Ascending aorta (tissue), 2 donors: ENCODE data around the gene CACNA1B. TPM values are rescaled to one million over a fixed set of nuclear protein-coding genes. Genes with fewer than 3 reads are reported as not detected.

ENCODE experiments used
- DNase-seq, 2 donors: peaks; one replicate each; pipeline ENCODE4 v3.0.0-alpha.2; 2019; ENCODE audit warnings: low spot score in 2 of 2
- H3K27ac ChIP-seq, 2 donors: fragments of 200-600 bp; sonication (generic); one replicate each; pipeline ENCODE4 v1.5.1; 2016 to 2017; ENCODE audit warnings: mild to moderate bottlenecking in 1 of 2
- H3K27me3 ChIP-seq: fragments of 200-600 bp; sonication (generic); one replicate; pipeline ENCODE4 v1.5.1; 2017
- H3K36me3 ChIP-seq, 2 donors: fragments of 200-600 bp; sonication (generic); one replicate each; pipeline ENCODE4 v1.5.1; 2016
- H3K4me1 ChIP-seq, 2 donors: fragments of 200-600 bp; sonication (generic); one replicate each; pipeline ENCODE4 v1.5.1; 2016 to 2017; ENCODE audit warnings: mild to moderate bottlenecking in 1 of 2
- H3K4me3 ChIP-seq, 2 donors: fragments of 200-600 bp; sonication (generic); one replicate each; pipeline ENCODE4 v1.5.1; 2016 to 2017; ENCODE audit warnings: mild to moderate bottlenecking in 1 of 2
- H3K9me3 ChIP-seq, 2 donors: fragments of 200-600 bp; sonication (generic); one replicate each; pipeline ENCODE4 v1.5.1; 2016
- intact Hi-C: fragments of 100-400 bp; cut with DNase I; formaldehyde crosslinking; loops from one replicate; pipeline ENCODE4 v1.15.1; 2023
- total RNA-seq: library from RNA; depleted of rRNA; stranded (reverse); fragments of >200 nt; gene quantifications from one replicate; pipeline ENCODE4 v1.1.0, GENCODE V29; 2016
- TF ChIP-seq, protein P1 (sequence below), 3 experiments: fragments of 200-600 bp in 2 of 3; fragments of 450-650 bp in 1 of 3; sonication (generic) in 2 of 3; IDR thresholded peaks; one replicate each; pipeline ENCODE4 v1.5.1; 2016 to 2019; ENCODE audit warnings: antibody characterized with exemption in 3 of 3, mild to moderate bottlenecking in 1 of 3, moderate library complexity in 1 of 3

The CACNA1B gene
- total RNA-seq, 1 donor from 2014 or later = not detected

DNA sequence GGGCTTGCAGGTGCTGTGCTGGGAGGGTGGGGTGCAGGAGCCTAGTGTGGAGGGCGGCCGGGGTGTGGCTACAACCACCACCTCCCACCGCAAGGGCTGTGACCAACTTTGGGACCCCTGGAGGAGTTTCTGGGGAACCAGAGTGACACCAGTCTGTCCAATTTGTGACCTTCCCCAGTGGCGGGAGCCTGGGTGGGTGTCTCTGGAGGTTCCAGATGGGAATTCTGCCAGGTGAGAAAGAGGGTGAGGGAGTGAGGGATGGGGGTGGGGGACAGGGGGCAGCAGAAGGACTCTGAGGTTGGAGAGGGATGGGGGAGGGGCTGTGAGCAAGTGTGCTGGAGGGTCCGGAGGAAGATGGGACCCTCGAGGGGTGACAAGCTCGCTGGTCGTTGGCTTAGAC lies 4.2 kb upstream of the CACNA1B start:
- TF ChIP-seq, protein P1, sequence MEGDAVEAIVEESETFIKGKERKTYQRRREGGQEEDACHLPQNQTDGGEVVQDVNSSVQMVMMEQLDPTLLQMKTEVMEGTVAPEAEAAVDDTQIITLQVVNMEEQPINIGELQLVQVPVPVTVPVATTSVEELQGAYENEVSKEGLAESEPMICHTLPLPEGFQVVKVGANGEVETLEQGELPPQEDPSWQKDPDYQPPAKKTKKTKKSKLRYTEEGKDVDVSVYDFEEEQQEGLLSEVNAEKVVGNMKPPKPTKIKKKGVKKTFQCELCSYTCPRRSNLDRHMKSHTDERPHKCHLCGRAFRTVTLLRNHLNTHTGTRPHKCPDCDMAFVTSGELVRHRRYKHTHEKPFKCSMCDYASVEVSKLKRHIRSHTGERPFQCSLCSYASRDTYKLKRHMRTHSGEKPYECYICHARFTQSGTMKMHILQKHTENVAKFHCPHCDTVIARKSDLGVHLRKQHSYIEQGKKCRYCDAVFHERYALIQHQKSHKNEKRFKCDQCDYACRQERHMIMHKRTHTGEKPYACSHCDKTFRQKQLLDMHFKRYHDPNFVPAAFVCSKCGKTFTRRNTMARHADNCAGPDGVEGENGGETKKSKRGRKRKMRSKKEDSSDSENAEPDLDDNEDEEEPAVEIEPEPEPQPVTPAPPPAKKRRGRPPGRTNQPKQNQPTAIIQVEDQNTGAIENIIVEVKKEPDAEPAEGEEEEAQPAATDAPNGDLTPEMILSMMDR (IDR thresholded peaks at IDR 0.05) = no peak
- H3K27me3 ChIP-seq = peaks cover 7% of the 10 kb centered on the region
- DNase-seq = no peak
- intact Hi-C loops = no loop called here
- no peaks in the 10 kb centered on the region for H3K36me3 ChIP-seq
- no peaks in the 10 kb centered on the region for H3K4me1 ChIP-seq
- H3K4me3 ChIP-seq = no peak overlapping the region
- H3K27ac ChIP-seq = no peak overlapping the region
- no peaks in the 10 kb centered on the region for H3K9me3 ChIP-seq

GRCh38 chr9:137873858-137874362 lies 3.7 kb upstream of the CACNA1B start:
- Histone ChIP-seq H3K36me3 (no peaks in the 10 kb centered on the region), H3K9me3 (no peaks in the 10 kb centered on the region), H3K4me1 (no peaks in the 10 kb centered on the region), H3K27me3 (peaks cover 8% of the 10 kb centered on the region), H3K27ac (no peak overlapping the region), H3K4me3 (no peak overlapping the region)
- no peak for DNase-seq
- intact Hi-C loops = no loop called here
- TF ChIP-seq, protein P1 (IDR thresholded peaks at IDR 0.05) = no peak

GRCh38 chr9:137875354-137875753 lies 2.2 kb upstream of the CACNA1B start:
- TF ChIP-seq, protein P1 (IDR thresholded peaks at IDR 0.05) = no peak
- no peak overlapping the region for H3K27ac ChIP-seq
- H3K4me1 ChIP-seq = no peaks in the 10 kb centered on the region
- DNase-seq = no peak
- H3K4me3 ChIP-seq = no peak overlapping the region
- intact Hi-C loops = no loop called here
- H3K36me3 ChIP-seq = no peaks in the 10 kb centered on the region
- H3K9me3 ChIP-seq = no peaks in the 10 kb centered on the region
- peaks cover 13% of the 10 kb centered on the region for H3K27me3 ChIP-seq

DNA sequence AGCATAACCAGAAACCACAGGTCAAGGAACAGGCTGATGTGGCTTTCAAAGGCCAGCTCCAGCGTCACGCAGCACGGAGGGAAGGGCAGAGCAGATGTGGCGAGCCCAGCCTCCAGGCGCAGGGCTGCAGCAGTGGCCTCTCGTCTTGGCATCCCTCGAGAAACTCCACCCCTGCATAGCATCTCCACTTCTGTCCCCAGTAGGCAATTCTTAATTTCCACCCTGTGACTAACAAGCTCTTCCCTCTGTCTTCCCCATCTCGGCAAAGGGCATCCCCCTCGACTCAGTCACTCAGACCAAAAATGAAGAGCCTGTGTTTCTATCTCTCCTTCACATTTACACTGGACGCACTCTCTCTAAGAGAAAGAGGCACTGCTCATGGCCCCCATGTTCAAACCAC lies 1.7 kb upstream of the CACNA1B start:
- no peaks in the 10 kb centered on the region for H3K36me3 ChIP-seq
- TF ChIP-seq, protein P1 (IDR thresholded peaks at IDR 0.05) = no peak
- H3K4me1 ChIP-seq = no peaks in the 10 kb centered on the region
- intact Hi-C loops = no loop called here
- peaks cover 13% of the 10 kb centered on the region for H3K27me3 ChIP-seq
- no peaks in the 10 kb centered on the region for H3K9me3 ChIP-seq
- no peak for DNase-seq
- no peak overlapping the region for H3K27ac ChIP-seq
- no peak overlapping the region for H3K4me3 ChIP-seq

- no peaks in the 10 kb centered on the region for H3K4me1 ChIP-seq
- intact Hi-C loops = no loop called here
- no peak overlapping the region for H3K4me3 ChIP-seq
- TF ChIP-seq, protein P1 (IDR thresholded peaks at IDR 0.05) = no peak
- no peaks in the 10 kb centered on the region for H3K36me3 ChIP-seq
- no peak overlapping the region for H3K27ac ChIP-seq
- H3K9me3 ChIP-seq = no peaks in the 10 kb centered on the region
- H3K27me3 ChIP-seq = peaks cover 13% of the 10 kb centered on the region
- DNase-seq = no peak
Measured at GRCh38 chr9:137876269-137876668, 1.3 kb upstream of the CACNA1B start.
